Measurements from ENCODE around the gene RBM34.

DNA sequence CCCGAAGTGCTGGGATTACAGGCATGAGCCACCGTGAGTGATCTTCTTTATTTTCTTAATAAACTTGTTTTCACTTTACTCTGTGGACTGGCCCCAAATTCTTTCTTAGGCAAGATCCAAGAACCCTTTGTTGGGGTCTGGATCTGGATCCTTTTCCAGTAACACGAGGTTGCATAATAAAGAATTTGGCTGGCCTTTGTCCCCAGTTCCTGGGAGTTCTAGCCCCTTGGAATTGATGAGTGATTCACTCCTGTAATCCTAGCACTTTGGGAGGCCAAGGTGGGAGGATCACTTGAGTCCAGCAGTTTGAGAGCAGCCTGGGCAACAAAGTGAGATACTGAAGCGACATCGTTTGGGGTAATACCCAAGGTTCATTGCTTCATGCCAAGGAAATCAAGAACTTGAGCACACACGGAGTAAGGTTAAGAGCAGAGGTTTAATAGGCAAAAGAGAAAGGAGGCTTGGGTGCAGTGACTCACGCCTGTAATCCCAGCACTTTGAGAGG, 30.2 kb downstream of the RBM34 start:
- TF ChIP-seq, protein P1, sequence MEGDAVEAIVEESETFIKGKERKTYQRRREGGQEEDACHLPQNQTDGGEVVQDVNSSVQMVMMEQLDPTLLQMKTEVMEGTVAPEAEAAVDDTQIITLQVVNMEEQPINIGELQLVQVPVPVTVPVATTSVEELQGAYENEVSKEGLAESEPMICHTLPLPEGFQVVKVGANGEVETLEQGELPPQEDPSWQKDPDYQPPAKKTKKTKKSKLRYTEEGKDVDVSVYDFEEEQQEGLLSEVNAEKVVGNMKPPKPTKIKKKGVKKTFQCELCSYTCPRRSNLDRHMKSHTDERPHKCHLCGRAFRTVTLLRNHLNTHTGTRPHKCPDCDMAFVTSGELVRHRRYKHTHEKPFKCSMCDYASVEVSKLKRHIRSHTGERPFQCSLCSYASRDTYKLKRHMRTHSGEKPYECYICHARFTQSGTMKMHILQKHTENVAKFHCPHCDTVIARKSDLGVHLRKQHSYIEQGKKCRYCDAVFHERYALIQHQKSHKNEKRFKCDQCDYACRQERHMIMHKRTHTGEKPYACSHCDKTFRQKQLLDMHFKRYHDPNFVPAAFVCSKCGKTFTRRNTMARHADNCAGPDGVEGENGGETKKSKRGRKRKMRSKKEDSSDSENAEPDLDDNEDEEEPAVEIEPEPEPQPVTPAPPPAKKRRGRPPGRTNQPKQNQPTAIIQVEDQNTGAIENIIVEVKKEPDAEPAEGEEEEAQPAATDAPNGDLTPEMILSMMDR (IDR thresholded peaks at IDR 0.05; ENCODE audit: insufficient read depth, low read depth, low read length) = no peak
- no peak for TF ChIP-seq EZH2 (IDR thresholded peaks at IDR 0.05; ENCODE audit: insufficient read depth, low read length)

All from astrocyte (in vitro differentiated cells and primary cell).